C4-2B (cell line): ENCODE data around the gene PLAC9.

ENCODE experiments used
- ZFX ChIP-seq: fragments of 450-650 bp; IDR thresholded peaks from 2 replicates; pipeline ENCODE4 v1.6.1; 2017
- TF ChIP-seq, protein P1 (sequence below): fragments of 450-650 bp; conservative IDR thresholded peaks from 2 replicates; pipeline ENCODE4 v1.5.1; 2017; ENCODE audit warnings: mild to moderate bottlenecking

DNA sequence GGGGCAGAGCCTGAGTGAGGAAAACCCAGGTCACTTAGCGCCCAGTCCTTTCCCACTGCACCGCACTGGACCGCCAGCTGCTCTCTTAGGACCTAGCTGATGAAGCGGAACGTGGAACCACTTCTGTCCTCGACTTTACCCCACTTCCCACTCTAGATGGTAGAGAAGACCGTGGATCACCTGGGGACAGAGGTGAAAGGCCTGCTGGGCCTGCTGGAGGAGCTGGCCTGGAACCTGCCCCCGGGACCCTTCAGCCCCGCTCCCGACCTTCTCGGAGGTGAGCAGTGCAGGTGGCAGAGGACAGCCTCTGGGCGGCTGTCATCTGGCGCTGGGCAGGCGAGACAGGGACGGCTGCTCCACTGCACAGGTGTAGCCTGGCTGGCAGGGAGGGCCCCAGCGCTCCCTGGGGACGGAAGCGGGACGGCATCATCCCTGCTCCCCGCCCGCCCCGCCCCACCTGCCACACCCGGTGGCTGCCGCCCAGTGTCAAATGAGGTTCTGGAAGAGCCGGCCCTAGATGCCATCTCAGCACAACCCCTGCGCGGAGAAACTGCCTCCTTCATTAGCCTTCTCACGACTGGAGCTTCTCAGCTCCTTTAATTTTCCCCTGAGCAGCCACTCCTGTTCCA lies 11.7 kb downstream of the PLAC9 start:
- TF ChIP-seq, protein P1, sequence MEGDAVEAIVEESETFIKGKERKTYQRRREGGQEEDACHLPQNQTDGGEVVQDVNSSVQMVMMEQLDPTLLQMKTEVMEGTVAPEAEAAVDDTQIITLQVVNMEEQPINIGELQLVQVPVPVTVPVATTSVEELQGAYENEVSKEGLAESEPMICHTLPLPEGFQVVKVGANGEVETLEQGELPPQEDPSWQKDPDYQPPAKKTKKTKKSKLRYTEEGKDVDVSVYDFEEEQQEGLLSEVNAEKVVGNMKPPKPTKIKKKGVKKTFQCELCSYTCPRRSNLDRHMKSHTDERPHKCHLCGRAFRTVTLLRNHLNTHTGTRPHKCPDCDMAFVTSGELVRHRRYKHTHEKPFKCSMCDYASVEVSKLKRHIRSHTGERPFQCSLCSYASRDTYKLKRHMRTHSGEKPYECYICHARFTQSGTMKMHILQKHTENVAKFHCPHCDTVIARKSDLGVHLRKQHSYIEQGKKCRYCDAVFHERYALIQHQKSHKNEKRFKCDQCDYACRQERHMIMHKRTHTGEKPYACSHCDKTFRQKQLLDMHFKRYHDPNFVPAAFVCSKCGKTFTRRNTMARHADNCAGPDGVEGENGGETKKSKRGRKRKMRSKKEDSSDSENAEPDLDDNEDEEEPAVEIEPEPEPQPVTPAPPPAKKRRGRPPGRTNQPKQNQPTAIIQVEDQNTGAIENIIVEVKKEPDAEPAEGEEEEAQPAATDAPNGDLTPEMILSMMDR = peak; percentile 51
- no peak for TF ChIP-seq ZFX
